HG02981 (cell line): Measurements from ENCODE around the gene RFPL4AL1.
"Not testable (repeated sequence)": the region's sequence is repeated elsewhere in the genome, so short reads cannot be mapped to it uniquely, and the experiment has no call there.

Experiments used
- ATAC-seq: cut with Tn5 transposase; IDR thresholded peaks from one replicate; pipeline ENCODE4 v1.9.1; 2021; ENCODE audit warnings: mild to moderate bottlenecking, moderate library complexity; ENCODE audit not compliant: unreplicated experiment

The RFPL4AL1 gene

DNA sequence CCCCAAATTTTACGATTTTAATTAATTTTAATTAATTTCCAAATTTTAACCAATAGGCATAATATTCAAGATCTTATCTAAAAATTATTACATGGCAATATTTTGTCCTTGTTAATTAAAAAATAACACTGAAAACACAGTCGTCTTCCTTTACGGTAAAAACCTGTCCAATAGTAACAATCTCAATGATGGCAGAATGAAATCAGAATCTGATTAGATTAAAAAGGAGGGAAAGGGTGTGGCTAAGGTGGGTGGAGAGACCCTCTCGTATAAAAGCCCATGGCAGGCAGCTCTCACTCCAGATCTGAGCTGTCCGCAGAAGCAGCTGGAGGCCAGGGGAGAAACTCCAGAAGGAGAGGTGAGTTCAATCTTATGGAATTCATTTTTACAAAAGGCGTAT, at the start of gene RFPL4AL1:
Gene RFPL4AL1 (plus strand): TSS at position 301 of the 400 bp plus-strand sequence. CDS start 2,687 bp downstream, outside the sequence.
- not testable (repeated sequence) for ATAC-seq

DNA sequence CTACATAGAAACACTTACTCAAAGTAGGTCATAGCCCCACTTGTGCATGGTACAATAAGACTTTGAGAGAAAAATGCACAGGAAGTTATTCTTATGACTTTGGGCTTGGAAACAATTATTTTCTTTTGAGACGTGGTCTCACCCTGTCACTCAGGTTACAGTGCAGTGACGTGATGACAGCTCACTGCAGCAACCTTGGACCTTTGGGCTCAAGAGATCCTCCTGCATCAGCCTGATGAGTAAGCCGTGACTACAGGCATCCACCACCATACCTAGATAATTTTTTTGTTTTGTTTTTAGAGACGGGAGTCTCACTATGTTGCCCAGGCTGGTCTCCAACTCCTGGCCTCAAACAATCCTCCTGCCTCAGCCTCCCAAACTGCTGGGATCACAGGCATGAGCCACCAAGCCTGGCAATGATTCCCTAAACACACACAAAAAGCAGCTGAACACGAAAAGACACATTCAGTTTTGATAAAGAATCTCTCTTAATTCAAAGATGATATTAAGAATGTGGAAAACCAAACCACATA, 48.6 kb upstream of the RFPL4AL1 start:
- ATAC-seq = no peak

DNA sequence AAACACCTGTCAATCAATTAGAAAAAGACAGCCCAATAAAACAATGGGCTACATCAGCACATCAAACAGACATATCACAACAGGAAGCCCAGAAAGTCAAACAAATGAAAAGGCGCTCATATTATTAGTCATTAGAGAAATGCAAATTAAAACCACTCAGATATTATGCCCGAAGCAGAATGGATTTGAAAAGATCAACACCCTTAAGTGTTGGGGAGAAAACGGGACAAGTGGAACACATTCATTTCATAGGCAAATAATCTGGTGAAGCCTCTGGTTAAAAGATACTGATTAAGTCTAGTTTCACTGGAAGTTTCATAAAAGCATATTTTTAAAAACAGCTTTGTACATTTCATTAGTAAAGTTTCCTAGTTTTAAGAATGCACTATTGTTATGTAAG, 48.1 kb upstream of the RFPL4AL1 start:
- ATAC-seq = no peak

DNA sequence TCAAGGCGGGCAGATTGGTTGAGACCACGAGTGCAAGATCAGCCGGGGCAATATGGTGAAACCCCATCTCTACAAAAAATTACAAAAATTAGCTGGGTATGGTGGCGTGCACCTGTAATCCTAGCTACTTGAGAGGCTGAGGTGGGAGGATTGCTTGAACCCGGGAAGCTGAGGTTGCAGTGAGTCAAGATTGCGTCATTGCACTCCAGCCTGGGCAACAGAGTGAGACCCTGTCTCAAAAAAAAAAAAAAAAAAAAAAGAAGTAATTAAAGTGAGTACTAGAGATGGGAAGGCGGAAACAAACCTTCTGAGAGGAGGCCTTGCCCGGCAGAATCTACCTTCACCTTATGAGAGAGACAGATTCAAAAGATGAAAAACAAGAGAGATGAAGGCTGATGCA, 45.4 kb upstream of the RFPL4AL1 start:
- no peak for ATAC-seq

DNA sequence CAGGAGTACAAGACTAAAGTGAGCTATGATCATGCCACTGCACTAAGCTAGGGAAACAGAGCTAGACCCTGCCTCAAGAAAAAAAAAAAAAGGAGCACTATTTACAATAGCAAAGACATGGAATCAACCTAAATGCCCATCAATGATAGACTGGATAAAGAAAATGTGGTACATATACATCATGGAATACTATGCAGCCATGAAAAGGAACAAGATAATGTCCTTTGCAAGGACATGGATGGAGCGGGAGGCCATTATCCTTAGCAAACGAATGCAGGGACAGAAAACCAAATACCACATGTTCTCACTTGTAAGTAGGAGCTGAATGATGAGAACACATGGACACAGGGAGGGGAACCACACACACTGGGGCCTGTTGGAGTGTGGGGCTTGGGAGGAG, 38.5 kb upstream of the RFPL4AL1 start:
- ATAC-seq = not testable (repeated sequence)

DNA sequence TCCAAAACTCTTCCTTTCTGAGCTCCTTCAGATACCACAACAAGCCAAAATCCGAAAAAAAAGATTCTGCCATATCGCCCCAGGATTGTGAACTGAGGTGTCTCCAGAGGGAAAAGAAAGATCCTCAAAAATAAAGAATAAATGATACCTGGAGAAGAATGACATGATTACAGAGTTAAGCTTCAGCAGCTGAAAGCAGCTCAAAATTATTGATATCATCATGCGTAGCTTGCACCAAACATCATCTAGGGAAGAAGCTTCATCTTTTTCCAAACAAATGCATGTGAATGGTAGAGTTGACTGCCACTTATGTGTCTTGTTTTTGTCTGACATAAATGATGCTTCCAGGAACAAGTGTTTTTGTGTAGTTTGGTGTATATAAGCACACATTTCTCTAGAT, 30.6 kb upstream of the RFPL4AL1 start, which contains the start of gene NLRP9:
Gene NLRP9 (minus strand): TSS at position 101 of the 400 bp plus-strand sequence. CDS start 28 bp downstream, at position 73.
- ATAC-seq = no peak

DNA sequence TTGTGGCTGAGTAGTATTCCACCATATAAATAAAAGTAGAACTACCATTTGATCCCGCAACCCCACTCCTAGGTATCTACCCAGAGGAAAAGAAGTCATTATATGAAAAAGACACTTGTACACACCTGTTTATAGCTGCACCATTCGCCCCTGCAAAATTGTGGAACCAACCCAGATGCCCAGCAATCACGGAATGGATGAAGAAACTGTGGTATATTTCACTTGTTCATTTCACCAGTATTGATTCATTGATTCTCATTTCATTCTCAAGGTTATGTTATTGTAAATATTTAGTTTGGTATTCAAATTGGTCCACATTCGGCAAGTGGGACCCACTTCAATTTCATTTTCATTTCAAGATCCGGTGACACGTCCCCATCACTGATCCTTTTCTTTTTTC, 18.2 kb upstream of the RFPL4AL1 start:
- no peak for ATAC-seq

DNA sequence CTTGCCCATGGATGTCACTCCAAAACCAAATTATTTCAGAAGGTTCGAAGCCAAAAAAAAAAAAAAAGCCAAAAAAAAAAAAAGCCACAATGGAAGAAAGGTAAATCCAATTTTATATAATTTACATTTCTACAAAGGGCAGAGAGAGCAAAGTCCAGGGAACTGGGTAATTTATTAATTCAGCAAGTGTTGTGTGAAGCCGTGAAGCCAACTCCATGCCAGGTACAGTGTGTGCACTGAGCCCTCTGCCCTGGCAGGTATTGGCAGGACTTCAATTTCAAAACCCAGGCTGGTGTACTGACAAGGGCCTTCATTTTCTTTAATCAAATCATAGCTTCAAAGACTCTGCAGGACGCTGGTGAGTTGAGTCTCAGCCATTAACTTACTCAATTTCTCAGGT, 15.5 kb upstream of the RFPL4AL1 start:
- ATAC-seq = no peak

DNA sequence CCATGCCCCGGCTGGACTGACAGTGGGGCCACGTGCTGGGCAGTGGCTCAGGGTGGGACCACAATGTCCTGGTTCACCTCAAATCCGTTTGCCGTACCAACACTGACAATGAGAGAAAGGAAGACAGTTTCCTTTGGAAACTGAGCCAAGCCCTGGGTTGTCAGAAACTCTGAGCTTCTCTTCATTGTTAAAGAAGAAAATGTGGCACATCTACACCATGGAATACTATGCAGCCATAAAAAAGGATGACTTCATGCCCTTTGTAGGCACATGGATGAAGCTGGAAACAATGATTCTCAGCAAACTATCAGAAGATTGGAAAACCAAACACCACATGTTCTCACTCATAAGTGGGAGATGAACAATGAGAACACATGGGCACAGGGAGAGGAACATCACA, 12.1 kb upstream of the RFPL4AL1 start:
- ATAC-seq = not testable (repeated sequence)

DNA sequence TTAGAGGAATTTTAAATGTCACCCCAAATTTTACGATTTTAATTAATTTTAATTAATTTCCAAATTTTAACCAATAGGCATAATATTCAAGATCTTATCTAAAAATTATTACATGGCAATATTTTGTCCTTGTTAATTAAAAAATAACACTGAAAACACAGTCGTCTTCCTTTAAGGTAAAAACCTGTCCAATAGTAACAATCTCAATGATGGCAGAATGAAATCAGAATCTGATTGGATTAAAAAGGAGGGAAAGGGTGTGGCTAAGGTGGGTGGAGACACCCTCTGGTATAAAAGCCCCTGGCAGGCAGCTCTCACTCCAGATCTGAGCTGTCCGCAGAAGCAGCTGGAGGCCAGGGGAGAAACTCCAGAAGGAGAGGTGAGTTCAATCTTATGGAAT, 10.1 kb upstream of the RFPL4AL1 start, which contains the start of gene RFPL4A:
Gene RFPL4A (plus strand): TSS at position 301 of the 400 bp plus-strand sequence. CDS start 2,704 bp downstream, outside the sequence.
- not testable (repeated sequence) for ATAC-seq

DNA sequence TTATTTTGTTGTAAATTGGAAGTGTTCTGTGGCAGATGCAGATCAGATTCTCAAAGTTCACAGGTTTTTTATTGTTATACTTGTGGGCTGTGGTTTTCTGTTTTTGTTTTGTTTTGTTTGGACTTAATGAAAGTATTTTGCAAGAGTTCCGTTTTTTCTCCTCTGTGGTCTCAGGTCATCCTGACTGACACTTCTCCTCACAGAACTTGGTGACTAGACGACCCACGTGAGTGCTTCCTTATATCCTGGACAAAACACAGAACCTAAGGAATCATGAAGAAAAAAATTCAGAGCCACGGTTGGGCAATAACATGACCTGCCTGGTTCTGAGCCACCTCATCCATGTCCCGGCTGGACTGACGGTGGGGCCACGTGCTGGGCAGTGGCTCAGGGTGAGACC, 2.5 kb upstream of the RFPL4AL1 start:
- ATAC-seq = no peak

DNA sequence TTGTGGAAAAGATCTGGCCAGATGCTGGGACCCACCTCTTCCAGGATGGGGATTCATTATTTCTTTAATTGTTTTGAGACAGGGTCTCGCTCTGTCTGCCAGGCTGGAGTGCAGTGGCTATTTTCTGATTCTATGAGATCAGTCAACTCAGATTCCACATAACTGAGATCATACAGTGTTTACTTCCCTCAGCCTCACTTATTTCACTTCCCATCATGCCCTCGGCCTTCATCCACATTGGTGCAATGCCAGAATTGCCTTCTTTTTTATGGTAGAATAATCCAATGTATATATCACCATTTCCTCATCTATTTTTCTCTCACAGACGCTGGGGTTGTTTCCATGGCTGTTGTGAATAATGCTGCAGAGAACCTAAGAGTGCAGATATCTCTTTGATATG, 714 bp downstream of the RFPL4AL1 start:
- ATAC-seq = not testable (repeated sequence)

DNA sequence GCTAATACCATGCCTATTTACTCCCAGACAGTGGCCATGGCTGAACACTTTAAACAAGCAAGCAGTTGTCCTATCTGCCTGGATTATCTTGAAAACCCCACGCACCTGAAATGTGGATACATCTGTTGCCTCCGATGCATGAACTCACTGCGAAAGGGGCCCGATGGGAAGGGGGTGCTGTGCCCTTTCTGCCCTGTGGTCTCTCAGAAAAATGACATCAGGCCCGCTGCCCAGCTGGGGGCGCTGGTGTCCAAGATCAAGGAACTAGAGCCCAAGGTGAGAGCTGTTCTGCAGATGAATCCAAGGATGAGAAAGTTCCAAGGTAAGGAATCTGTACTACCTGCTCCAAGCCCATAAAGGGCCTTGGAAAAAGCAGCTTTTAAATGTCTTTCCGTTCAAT, 8.6 kb downstream of the RFPL4AL1 start:
- no peak for ATAC-seq

DNA sequence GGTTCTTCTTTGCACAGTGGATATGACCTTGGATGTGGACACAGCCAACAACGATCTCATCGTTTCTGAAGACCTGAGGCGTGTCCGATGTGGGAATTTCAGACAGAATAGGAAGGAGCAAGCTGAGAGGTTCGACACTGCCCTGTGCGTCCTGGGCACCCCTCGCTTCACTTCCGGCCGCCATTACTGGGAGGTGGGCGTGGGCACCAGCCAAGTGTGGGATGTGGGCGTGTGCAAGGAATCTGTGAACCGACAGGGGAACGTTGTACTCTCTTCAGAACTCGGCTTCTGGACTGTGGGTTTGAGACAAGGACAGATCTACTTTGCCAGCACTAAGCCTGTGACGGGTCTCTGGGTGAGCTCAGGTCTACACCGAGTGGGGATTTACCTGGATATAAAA, 9.4 kb downstream of the RFPL4AL1 start:
- no peak for ATAC-seq

DNA sequence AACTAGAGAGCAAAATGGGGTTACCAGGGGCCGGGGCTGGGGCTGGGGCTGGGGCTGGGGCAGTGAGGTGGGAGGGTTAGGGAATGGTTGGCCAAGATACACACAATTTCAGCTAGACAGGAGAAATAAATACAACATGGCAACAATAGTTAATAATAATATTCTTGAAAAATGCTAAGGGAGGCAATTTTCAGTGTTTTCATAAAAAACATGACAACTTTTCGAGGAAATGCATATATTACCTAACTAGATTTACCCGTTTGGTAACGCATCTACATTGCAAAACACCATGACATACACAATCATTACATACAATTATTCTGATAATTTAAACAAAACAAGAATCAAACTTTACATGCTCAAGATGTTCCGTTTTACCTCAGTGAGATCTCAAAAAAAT, 12.2 kb downstream of the RFPL4AL1 start:
- no peak for ATAC-seq

DNA sequence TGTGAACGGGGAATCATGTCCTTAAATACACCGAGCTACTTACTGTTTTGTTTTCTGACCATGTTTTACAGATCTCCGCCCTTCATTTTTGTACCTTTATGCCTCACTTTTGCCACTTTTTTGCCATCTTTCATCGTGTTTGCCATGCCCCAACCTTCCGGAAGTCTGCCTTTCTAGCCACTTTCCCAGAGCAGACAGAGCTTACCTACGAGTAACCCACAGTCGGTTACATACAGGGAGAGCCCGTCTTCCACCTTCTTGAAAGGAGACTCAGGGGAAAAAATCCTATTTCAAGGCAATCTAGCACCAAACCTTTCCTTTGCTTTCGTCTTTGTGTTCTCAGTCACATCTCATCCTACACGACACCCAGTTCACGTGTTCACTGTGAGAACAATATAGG, 26.1 kb downstream of the RFPL4AL1 start:
- no peak for ATAC-seq

DNA sequence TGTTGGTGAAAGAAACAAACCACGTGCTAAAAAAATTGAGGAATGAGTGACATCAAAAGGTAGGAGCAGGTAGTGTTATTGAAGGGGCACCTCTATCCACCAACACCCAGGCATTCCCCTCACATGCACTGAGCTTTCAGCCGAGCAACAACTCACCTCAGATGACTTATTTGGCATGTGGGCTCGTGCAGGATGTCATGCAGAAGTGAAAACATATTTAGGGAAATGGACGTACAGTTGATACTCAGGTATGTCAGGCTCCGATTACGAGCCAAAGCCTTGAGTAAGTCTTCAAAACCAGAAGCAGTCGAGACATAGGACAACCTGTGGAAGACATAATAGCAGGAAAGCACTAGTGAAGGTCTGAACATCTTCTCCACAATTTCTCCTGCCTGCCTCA, 32.5 kb downstream of the RFPL4AL1 start:
- no peak for ATAC-seq

DNA sequence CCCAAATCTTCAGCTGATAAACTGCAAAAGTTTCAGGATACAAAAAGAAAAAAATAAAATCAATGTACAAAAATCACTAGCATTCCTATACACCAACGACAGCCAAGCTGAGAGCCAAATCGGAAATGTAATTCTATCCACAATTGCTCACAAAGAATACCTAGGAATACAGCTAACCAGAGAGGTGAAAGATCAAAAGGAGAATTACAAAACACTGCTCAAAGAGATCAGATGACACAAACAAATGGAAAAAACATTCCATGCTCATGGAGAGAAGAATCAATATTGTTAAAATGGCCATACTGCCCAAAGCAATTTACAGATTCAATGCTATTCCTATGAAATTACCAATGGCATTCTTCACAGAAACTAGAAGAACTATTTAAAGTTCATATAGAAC, 33.4 kb downstream of the RFPL4AL1 start:
- no peak for ATAC-seq

DNA sequence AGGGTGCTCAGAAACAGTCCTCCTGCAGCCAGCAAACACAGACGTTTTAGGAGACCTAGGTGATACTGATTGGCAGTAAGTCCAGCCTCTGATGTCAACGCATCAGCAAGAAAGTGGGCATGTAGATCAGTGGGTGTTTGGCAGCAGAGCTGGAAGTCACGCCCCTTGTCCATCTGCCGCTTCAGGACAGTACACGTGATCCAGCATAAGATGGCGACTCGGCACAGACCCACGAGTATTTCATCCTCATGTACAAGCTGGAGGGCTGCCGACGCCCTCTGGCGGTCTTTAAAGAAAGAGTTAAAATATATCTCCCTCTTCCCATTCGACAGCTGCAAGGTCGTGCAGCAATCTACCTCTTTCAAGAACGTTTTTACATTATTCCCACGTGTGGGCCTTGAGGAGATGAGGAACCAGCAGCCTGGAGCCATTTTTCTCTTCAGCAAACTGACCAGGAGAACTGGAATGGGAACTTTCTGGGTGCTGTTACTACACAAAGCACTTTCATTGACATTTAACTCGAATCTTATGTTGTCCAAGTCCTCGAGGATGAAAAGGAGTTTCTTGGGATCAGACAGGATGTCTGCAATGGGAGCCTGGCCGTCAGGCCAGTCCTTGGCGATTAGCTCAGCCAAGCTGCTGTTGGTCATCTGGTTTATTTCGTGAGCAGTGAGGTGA, 40.6 kb downstream of the RFPL4AL1 start:
- peak; percentile 48 for ATAC-seq

DNA sequence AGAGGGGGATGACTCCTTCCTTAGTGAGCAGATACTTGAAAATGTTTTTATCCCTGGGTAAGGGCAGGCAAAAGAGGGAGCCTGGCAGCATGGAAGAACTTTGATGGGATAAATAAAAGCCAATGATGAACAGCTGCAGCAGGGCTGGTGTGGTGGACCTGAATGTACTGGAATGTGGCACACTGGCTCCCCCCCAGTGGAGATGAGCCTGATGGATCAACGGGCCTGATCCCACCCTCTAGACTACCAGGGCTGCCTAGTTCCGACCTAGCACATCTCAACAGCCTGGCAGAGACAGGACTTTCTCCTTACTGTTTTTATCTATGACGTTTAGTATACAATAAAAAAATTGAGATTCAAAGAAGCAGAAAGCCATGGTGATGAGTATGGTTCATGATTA, 42.4 kb downstream of the RFPL4AL1 start:
- ATAC-seq = no peak

DNA sequence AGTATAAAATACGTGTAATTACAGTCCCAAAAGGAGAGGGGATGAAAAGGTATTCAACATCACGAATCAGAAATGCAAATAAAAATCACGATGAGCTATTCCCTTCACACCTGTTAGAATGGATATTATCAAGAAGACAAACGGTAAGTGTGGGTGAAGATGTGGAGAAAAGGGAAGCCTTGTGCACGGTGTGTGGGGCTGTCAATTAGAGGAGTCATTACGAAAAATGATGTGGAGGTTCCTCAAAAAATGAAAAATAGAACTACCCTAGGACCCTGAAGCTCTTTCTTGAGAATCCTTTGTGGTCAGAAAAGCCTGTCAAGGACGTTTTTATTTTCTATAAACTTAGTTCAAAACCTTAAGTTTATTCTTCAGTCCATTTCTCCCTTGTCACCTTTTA, 43.5 kb downstream of the RFPL4AL1 start:
- no peak for ATAC-seq

DNA sequence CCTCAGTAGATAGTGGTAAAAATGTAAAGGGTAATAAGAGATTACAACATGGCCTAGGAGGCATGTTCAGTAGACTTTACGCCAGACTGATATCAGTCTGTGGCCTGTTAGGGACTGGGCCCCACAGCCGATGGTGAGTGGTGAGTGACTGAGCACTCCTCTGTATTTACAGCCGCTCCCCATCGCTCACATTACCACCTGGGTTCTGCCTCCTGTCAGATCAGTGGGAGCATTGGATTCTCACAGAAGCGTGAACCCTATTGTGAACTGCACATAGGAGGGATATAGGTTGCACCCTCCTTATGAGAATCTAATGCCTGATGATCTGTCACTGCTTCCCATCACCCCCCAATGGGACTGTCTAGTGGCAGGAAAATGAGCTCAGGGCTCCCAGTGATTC, 45.0 kb downstream of the RFPL4AL1 start:
- no peak for ATAC-seq

DNA sequence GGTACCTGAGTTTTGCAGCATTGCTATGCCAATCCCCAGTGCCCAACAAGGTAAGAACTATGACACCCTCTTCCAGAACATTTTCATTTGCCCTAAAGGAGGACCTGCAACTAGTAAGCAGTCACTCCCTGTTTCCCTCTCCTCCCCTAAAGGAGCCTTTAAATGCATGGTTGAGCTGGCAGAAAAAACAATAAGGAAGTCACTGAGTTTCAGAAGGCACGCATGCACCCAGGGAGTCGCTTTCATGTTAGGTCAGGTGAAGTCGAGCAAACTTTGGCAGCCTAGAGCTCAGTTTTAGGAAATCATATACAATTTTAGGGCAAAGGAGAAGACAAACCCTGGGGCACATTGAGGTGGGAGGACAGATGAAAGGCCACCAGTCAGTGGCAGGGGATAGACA, 51.1 kb downstream of the RFPL4AL1 start:
- no peak for ATAC-seq
